ENCODE data around the gene PDCD11. TPM values are rescaled to one million over a fixed set of nuclear protein-coding genes. Genes with fewer than 3 reads are reported as not detected.

Gene PDCD11
- total and polyA plus RNA-seq, 2 of the 8 experiments (the other 6 are each of a cell fraction or from before 2014, with no cell fraction given), result 18.1 to 79.1 TPM

GRCh38 chr10:103417601-103418000, 21.2 kb downstream of the PDCD11 start:
- no peak overlapping the region for H2BK20ac ChIP-seq (ENCODE audit: low read length)
- no peak overlapping the region for H3K14ac ChIP-seq (ENCODE audit: insufficient read length)
- no peaks in the 10 kb centered on the region for H3K79me1 ChIP-seq (ENCODE audit: low read depth, low read length)
- TF ChIP-seq TEAD4 (IDR thresholded peaks at IDR 0.05; ENCODE audit: low read depth, low read length) (no peak), SP2 (IDR thresholded peaks at IDR 0.05; ENCODE audit: low read length) (no peak), BACH1 (IDR thresholded peaks at IDR 0.05; ENCODE audit: low read length) (no peak), CEBPB (IDR thresholded peaks at IDR 0.05; ENCODE audit: low read depth, low read length) (no peak), FOSL1 (IDR thresholded peaks at IDR 0.05; ENCODE audit: insufficient read depth, low read depth, low read length) (no peak), PHF8 (conservative IDR thresholded peaks at IDR 0.05; ENCODE audit: low read depth, low read length) (no peak), TAF7 (optimal IDR thresholded peaks at IDR 0.05; ENCODE audit: borderline replicate concordance, low read depth, low read length) (no peak), USF2 (IDR thresholded peaks at IDR 0.05; ENCODE audit: low read length) (no peak), E2F6 (IDR thresholded peaks at IDR 0.05) (no peak), KDM5A (IDR thresholded peaks at IDR 0.05; ENCODE audit: low read length) (no peak), NANOG (IDR thresholded peaks at IDR 0.05; ENCODE audit: insufficient read depth, low read depth, low read length, poor library complexity, severe bottlenecking) (no peak), SP4 (IDR thresholded peaks at IDR 0.05; ENCODE audit: low read length) (no peak), TCF12 (IDR thresholded peaks at IDR 0.05; ENCODE audit: low read depth, low read length) (no peak)
- no peak overlapping the region for H4K91ac ChIP-seq (replicated peaks; ENCODE audit: insufficient read length, low read length)
- H3K27me3 ChIP-seq (replicated peaks in 1 of 4; ENCODE audit: control insufficient read depth in 3 of 4, extremely low read depth in 1 of 4, insufficient read depth in 3 of 4, low read length in 3 of 4), result no peaks in the 10 kb centered on the region
- WGBS, 2 experiments (ENCODE audit: extremely low coverage in 1 of 2, insufficient coverage in 1 of 2, insufficient read length in 1 of 2, insufficient replicate concordance in 2 of 2, low coverage in 1 of 2, low lambda C conversion rate in 2 of 2, missing lambda C conversion rate in 1 of 2), result 93% methylated on average over 5 of the region's 5 CpGs; no CpG with 5 or more reads in 1 of the 2 experiments
- no peak overlapping the region for H3K4me2 ChIP-seq (ENCODE audit: insufficient read depth in 1 of 2, low read depth in 2 of 2, low read length in 2 of 2)
- no peak overlapping the region for H3K18ac ChIP-seq (ENCODE audit: extremely low read depth, low read length)
- peaks cover 58 to 94% (median 89%) of the 10 kb centered on the region in 4 experiments for H3K36me3 ChIP-seq (ENCODE audit: control insufficient read depth in 2 of 4, insufficient read depth in 4 of 4, low read length in 3 of 4)
- no peaks in the 10 kb centered on the region for H3K23me2 ChIP-seq (ENCODE audit: low read depth, low read length)
- H3K9me3 ChIP-seq (ENCODE audit: insufficient read depth in 2 of 2, low read depth in 1 of 2, low read length in 1 of 2), result no peaks in the 10 kb centered on the region
- no peak overlapping the region for H2AFZ ChIP-seq (ENCODE audit: low read length)
- DNase-seq (ENCODE audit: low read depth in 1 of 2, low spot score in 2 of 2), result no peak
- peaks cover 7 to 9% of the 10 kb centered on the region in 2 experiments for H4K20me1 ChIP-seq (replicated peaks in 1 of 2; ENCODE audit: control insufficient read depth in 1 of 2, insufficient read depth in 2 of 2, low read length in 2 of 2)
- POLR2A ChIA-PET (ENCODE audit: partially characterized antibody), result interaction anchor here (1.1 to 2.1 kb wide), 5 partner anchors 10 to 57 kb away, joined by 3 to 5 read pairs (median 3); no protein-coding TSS in a partner anchor
- H3K4ac ChIP-seq (replicated peaks; ENCODE audit: insufficient read length, low read depth, low read length), result no peak overlapping the region
- FAIRE-seq, result no peak
- no peak overlapping the region for H2AK5ac ChIP-seq (ENCODE audit: low read depth, low read length)
- H3K79me2 ChIP-seq (ENCODE audit: control insufficient read depth in 1 of 2, insufficient read depth in 2 of 2, low read length in 2 of 2), result no peaks in the 10 kb centered on the region
- no peak overlapping the region for H2BK15ac ChIP-seq (ENCODE audit: low read length)
- H3K4me3 ChIP-seq (ENCODE audit: extremely low read depth in 1 of 4, insufficient read depth in 2 of 4, low read depth in 3 of 4, low read length in 4 of 4), result no peak overlapping the region
- no peak overlapping the region for H3K27ac ChIP-seq (ENCODE audit: low read depth, low read length)
- H2BK120ac ChIP-seq (replicated peaks; ENCODE audit: low read depth, low read length), result no peak overlapping the region
- H3K4me1 ChIP-seq (replicated peaks in 1 of 4; ENCODE audit: control insufficient read depth in 3 of 4, insufficient read depth in 4 of 4, low read length in 3 of 4), result no peaks in the 10 kb centered on the region
- no peak overlapping the region for H2BK5ac ChIP-seq (ENCODE audit: low read depth, low read length)
- H2BK12ac ChIP-seq (ENCODE audit: low read depth, low read length), result no peak overlapping the region
- no peak overlapping the region for H3K23ac ChIP-seq (ENCODE audit: insufficient read length)
- no peak overlapping the region for H3K9ac ChIP-seq (replicated peaks in 1 of 4; ENCODE audit: extremely low read depth in 1 of 4, low read depth in 3 of 4, low read length in 3 of 4)
- no peak overlapping the region for H4K8ac ChIP-seq (ENCODE audit: extremely low read depth, insufficient read depth, low read length)
- CTCF ChIA-PET (ENCODE audit: partially characterized antibody), result interaction anchor here (1.0 to 4.3 kb wide), 12 partner anchors 9 to 71 kb away, joined by 3 to 35 read pairs (median 8); partner anchors contain the start of gene CALHM1
- H4K5ac ChIP-seq (ENCODE audit: insufficient read length, low read depth, low read length), result no peak overlapping the region
- no peak overlapping the region for H3K56ac ChIP-seq (replicated peaks; ENCODE audit: insufficient read length, low read depth, low read length)
